ENCODE measurements around the gene EIF4EBP2.

Gene EIF4EBP2

DNA sequence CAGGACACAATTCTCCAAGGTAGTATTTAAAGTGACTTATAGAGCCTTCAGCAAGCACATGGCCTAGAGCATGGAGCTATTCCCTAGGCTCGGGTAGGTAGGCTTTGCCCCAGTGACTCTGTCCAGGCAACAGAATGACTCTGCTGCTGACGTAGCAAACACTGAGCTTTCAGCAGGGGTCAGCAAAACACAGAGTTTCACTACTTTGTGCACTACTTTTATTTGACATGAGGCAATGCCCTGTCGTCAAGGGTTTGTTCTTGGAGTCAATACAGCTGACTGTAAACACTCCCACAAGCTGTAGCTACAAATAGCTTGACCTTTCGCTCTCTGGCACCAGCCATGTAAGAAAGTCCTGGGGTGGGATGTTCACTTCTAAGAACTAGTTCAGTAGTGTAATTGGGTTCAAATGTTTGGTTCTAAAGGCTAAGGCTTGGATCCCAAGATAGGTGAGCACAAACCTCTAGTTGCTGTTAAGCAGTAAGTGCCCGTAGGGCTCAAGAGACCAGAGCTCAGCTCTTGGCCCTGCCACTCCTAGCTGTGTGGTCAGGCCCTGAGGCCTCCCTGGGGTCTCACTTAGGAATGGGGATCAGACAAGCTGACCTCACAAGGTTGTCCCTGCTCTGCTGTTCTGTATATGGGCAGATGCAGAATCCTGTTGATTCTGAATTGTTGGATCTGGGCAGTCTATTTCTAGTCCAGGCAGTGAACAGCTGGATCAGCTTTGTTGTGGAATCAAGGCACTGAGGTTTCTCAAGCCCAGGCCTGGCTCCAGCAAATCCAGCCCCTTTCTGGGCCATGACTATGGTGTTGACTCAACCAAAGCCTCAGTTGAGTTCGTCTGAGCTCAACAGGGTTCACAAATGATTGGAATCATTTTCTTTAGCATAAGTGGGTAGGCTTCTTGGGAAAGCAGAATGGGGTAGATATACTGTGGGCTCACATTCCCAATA lies 26.8 kb downstream of the EIF4EBP2 start:
- no peak overlapping the region for H3K4me3 ChIP-seq (ENCODE audit: low read depth, low read length)
- TF ChIP-seq CTCF (IDR thresholded peaks at IDR 0.05; ENCODE audit: low read depth, low read length) = no peak
- peak; percentile 51 for DNase-seq (ENCODE audit: low read depth, low spot score)
- in situ Hi-C loops (cut with HindIII; ENCODE audit: low sequenced_read_pairs) = no loop called here

- peak; percentile 18 for DNase-seq (ENCODE audit: low read depth, low spot score)
- H3K4me3 ChIP-seq (ENCODE audit: low read depth, low read length) = no peak overlapping the region
- no peak for TF ChIP-seq CTCF (IDR thresholded peaks at IDR 0.05; ENCODE audit: low read depth, low read length)
- in situ Hi-C loops (cut with HindIII; ENCODE audit: low sequenced_read_pairs) = no loop called here
These were observed 28.2 kb downstream of the EIF4EBP2 start for GRCh38 chr10:70432101-70432500.

GRCh38 chr10:70432561-70433263 lies 28.8 kb downstream of the EIF4EBP2 start:
- no peak for TF ChIP-seq CTCF (IDR thresholded peaks at IDR 0.05; ENCODE audit: low read depth, low read length)
- DNase-seq (ENCODE audit: low read depth, low spot score) = no peak
- in situ Hi-C loops (cut with HindIII; ENCODE audit: low sequenced_read_pairs) = no loop called here
- H3K4me3 ChIP-seq (ENCODE audit: low read depth, low read length) = no peak overlapping the region

- H3K4me3 ChIP-seq (ENCODE audit: low read depth, low read length) = no peak overlapping the region
- in situ Hi-C loops (cut with HindIII; ENCODE audit: low sequenced_read_pairs) = no loop called here
- TF ChIP-seq CTCF (IDR thresholded peaks at IDR 0.05; ENCODE audit: low read depth, low read length) = no peak
- no peak for DNase-seq (ENCODE audit: low read depth, low spot score)
These were observed 29.8 kb downstream of the EIF4EBP2 start for GRCh38 chr10:70433581-70434280.

- no peak for TF ChIP-seq CTCF (IDR thresholded peaks at IDR 0.05; ENCODE audit: low read depth, low read length)
- H3K4me3 ChIP-seq (ENCODE audit: low read depth, low read length) = no peak overlapping the region
- in situ Hi-C loops (cut with HindIII; ENCODE audit: low sequenced_read_pairs) = no loop called here
- no peak for DNase-seq (ENCODE audit: low read depth, low spot score)
These were observed 31.5 kb downstream of the EIF4EBP2 start for GRCh38 chr10:70435241-70436085.
